Spleen (tissue), 11 donors: Measurements from ENCODE around the gene C3orf20. TPM values are rescaled to one million over a fixed set of nuclear protein-coding genes. Genes with fewer than 3 reads are reported as not detected.

ENCODE experiments used
- DNase-seq: peaks from one replicate; pipeline ENCODE4 v3.0.0-alpha.2; 2020
- H3K27ac ChIP-seq, 8 donors: fragments of 200-600 bp; sonication (generic) in 7 of 8; 1 replicate in 4 of 8; 2 replicates in 4 of 8; pipeline versions ENCODE4 v1.5.0 to v1.8.0; 2016 to 2021; ENCODE audit warnings: inconsistent platforms in 4 of 8, mild to moderate bottlenecking in 4 of 8, moderate library complexity in 1 of 8
- H3K27me3 ChIP-seq, 7 donors: fragments of 200-600 bp; sonication (generic) in 6 of 7; replicated peaks in 1 of 7; 1 replicate in 4 of 7; 2 replicates in 3 of 7; pipeline versions ENCODE4 v1.5.0 to v1.8.0; 2016 to 2021; ENCODE audit warnings: inconsistent platforms in 3 of 7, mild to moderate bottlenecking in 1 of 7
- H3K36me3 ChIP-seq, 6 donors: fragments of 200-600 bp; sonication (generic) in 5 of 6; 1 replicate in 4 of 6; 2 replicates in 2 of 6; pipeline versions ENCODE4 v1.5.0 to v1.8.0; 2016 to 2021; ENCODE audit warnings: inconsistent platforms in 2 of 6
- H3K4me1 ChIP-seq, 6 donors: fragments of 200-600 bp; sonication (generic) in 5 of 6; 1 replicate in 3 of 6; 2 replicates in 3 of 6; pipeline versions ENCODE4 v1.5.0 to v1.8.0; 2016 to 2021; ENCODE audit warnings: inconsistent platforms in 3 of 6
- H3K4me3 ChIP-seq, 8 donors: fragments of 200-600 bp; sonication (generic) in 7 of 8; 1 replicate in 4 of 8; 2 replicates in 4 of 8; pipeline versions ENCODE4 v1.5.0 to v1.8.0; 2016 to 2021; ENCODE audit warnings: inconsistent platforms in 4 of 8, mild to moderate bottlenecking in 4 of 8, moderate library complexity in 2 of 8
- H3K9me3 ChIP-seq, 8 donors: fragments of 200-600 bp; sonication (generic) in 7 of 8; 1 replicate in 4 of 8; 2 replicates in 4 of 8; pipeline versions ENCODE4 v1.5.0 to v1.8.0; 2016 to 2021; ENCODE audit warnings: inconsistent platforms in 4 of 8
- POLR2A ChIP-seq, 3 donors: fragments of 450-650 bp; IDR thresholded peaks; one replicate each; pipeline ENCODE4 v1.5.1; 2017; ENCODE audit warnings: antibody characterized with exemption in 3 of 3, mild to moderate bottlenecking in 1 of 3
- POLR2AphosphoS5 ChIP-seq, 3 donors: sonication (generic); formaldehyde crosslinking; IDR thresholded peaks; one replicate each; pipeline ENCODE4 v1.5.1; 2017; ENCODE audit warnings: antibody characterized with exemption in 3 of 3
- WGBS, 5 donors: extraction: QIAGEN DNeasy Blood & Tissue Kit in 3 of 5; methylation state at CpG; one replicate each; pipeline versions ENCODE4 v1.1.5 to v1.1.7; 2013 to 2018; 5-methylcytosine and 5-hydroxymethylcytosine counted together
- intact Hi-C: fragments of 100-400 bp; cut with DNase I; formaldehyde crosslinking; loops from one replicate; pipeline ENCODE4 v1.15.0; 2023; ENCODE audit warnings: low total_unique reads
- polyA plus RNA-seq, 3 donors: library from polyadenylated mRNA; stranded (reverse); fragments of 200-250 nt; gene quantifications; one replicate each; pipeline ENCODE4 v1.2.1, GENCODE V29; 2013
- total RNA-seq, 7 donors: library from RNA; depleted of rRNA in 3 of 7; stranded (reverse); fragments of >200 nt in 3 of 7; fragmentation: NEBNext Ultra II Directional in 4 of 7; extraction: Animal tissue kit (Norgen Biotek cat#: 25700) in 4 of 7; gene quantifications; one replicate each; pipeline versions ENCODE4 v1.1.0 to v1.2.1, GENCODE V29; 2016 to 2021
- TF ChIP-seq, protein P1 (sequence below), 11 experiments: fragments of 200-600 bp in 7 of 11; fragments of 450-650 bp in 4 of 11; sonication (generic) in 4 of 11; IDR thresholded peaks in 8 of 11; conservative IDR thresholded peaks in 3 of 11; 1 replicate in 7 of 11; 2 replicates in 4 of 11; pipeline versions ENCODE4 v1.4.0 to v1.8.0; 2016 to 2021; ENCODE audit warnings: antibody characterized with exemption in 11 of 11, inconsistent platforms in 4 of 11, mild to moderate bottlenecking in 1 of 11
- donor health status: healthy with polysubstance abuse.
- donor health status: DM: no; HTN: no; CAD: no; lungs with moderate emphysema.
- donor health status: DM: no; HTN: no; CAD: no.
- donor health status: Bipolar disorder and iron deficiency.
- donor health status: healthy.
- donor health status: DM: no; HTN: no; CAD: no.
- donor health status: DM: yes; HTN: yes; CAD: no.

The C3orf20 gene
- total and polyA plus RNA-seq, 10 donors = 0.17 to 1.1 (median 0.30) TPM; not detected in 3

GRCh38 chr3:14725013-14725412 lies 50.1 kb downstream of the C3orf20 start:
- Histone ChIP-seq H3K4me1 (peaks cover 0 to 7% (median 0%) of the 10 kb centered on the region in 6 donors), H3K36me3 (no peaks in the 10 kb centered on the region), H3K4me3 (no peak overlapping the region), H3K27me3 (no peaks in the 10 kb centered on the region), H3K9me3 (no peaks in the 10 kb centered on the region), H3K27ac (peak overlapping the region in 5 of 8 donors; percentile 12 to 69 (median 58))
- no peak for DNase-seq
- TF ChIP-seq, protein P1, sequence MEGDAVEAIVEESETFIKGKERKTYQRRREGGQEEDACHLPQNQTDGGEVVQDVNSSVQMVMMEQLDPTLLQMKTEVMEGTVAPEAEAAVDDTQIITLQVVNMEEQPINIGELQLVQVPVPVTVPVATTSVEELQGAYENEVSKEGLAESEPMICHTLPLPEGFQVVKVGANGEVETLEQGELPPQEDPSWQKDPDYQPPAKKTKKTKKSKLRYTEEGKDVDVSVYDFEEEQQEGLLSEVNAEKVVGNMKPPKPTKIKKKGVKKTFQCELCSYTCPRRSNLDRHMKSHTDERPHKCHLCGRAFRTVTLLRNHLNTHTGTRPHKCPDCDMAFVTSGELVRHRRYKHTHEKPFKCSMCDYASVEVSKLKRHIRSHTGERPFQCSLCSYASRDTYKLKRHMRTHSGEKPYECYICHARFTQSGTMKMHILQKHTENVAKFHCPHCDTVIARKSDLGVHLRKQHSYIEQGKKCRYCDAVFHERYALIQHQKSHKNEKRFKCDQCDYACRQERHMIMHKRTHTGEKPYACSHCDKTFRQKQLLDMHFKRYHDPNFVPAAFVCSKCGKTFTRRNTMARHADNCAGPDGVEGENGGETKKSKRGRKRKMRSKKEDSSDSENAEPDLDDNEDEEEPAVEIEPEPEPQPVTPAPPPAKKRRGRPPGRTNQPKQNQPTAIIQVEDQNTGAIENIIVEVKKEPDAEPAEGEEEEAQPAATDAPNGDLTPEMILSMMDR (IDR thresholded peaks at IDR 0.05 in 8 of 11, conservative IDR thresholded peaks at IDR 0.05 in 3 of 11) = no peak
- TF ChIP-seq POLR2AphosphoS5 (IDR thresholded peaks at IDR 0.05) (no peak), POLR2A (IDR thresholded peaks at IDR 0.05) (no peak)
- 69 to 90% (median 83%) methylated on average over 5 of the region's 5 CpGs for WGBS, 5 donors
- intact Hi-C loops = no loop called here

- Histone ChIP-seq H3K36me3 (no peaks in the 10 kb centered on the region), H3K27me3 (no peaks in the 10 kb centered on the region), H3K9me3 (no peaks in the 10 kb centered on the region), H3K27ac (peak overlapping the region in 5 of 8 donors; percentile 28 to 69 (median 58)), H3K4me3 (no peak overlapping the region), H3K4me1 (peaks cover 0 to 7% (median 0%) of the 10 kb centered on the region in 6 donors)
- no peak for TF ChIP-seq POLR2A (IDR thresholded peaks at IDR 0.05)
- TF ChIP-seq, protein P1 (IDR thresholded peaks at IDR 0.05 in 8 of 11, conservative IDR thresholded peaks at IDR 0.05 in 3 of 11) = no peak
- TF ChIP-seq POLR2AphosphoS5 (IDR thresholded peaks at IDR 0.05) = peak in 1 of 3 donors; percentile 66
- intact Hi-C loops = no loop called here
- WGBS, 5 donors = 66 to 78% (median 76%) methylated on average over 8 to 9 of the region's 9 CpGs
- no peak for DNase-seq
Measured at GRCh38 chr3:14725564-14726440, 50.9 kb downstream of the C3orf20 start.

- H3K27me3 ChIP-seq = no peaks in the 10 kb centered on the region
- 79 to 87% (median 83%) methylated on average over 6 of the region's 6 CpGs for WGBS, 5 donors
- intact Hi-C loops = no loop called here
- no peak for DNase-seq
- no peaks in the 10 kb centered on the region for H3K9me3 ChIP-seq
- no peak for TF ChIP-seq POLR2AphosphoS5 (IDR thresholded peaks at IDR 0.05)
- no peak for TF ChIP-seq POLR2A (IDR thresholded peaks at IDR 0.05)
- H3K36me3 ChIP-seq = no peaks in the 10 kb centered on the region
- peak overlapping the region in 5 of 8 donors; percentile 28 to 59 (median 50) for H3K27ac ChIP-seq
- no peak overlapping the region for H3K4me3 ChIP-seq
- H3K4me1 ChIP-seq = peaks cover 0 to 7% (median 0%) of the 10 kb centered on the region in 6 donors
Measured at GRCh38 chr3:14726441-14726780, 51.5 kb downstream of the C3orf20 start.

DNA sequence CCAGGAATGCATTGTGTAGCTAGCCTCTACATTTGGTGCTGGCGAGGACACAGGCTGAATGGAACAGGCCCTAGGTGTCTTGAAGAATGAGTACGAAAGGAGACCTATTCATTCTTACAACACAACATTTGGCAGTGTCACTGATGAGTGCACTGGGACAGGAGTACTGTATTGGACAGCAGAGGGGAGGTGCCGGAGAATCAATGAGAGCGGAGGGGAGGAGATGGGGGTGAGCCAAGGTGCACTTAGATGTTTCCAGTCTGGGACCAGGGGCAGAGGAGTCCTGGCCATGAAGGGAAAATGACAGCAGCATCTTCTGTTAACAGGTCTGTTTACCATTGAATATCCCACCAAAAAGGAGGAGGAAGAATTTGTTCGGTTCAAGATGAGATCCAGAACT lies 53.2 kb downstream of the C3orf20 start:
- no peaks in the 10 kb centered on the region for H3K9me3 ChIP-seq
- 95 to 98% (median 97%) methylated on average over 5 of the region's 5 CpGs for WGBS, 5 donors
- H3K27me3 ChIP-seq = no peaks in the 10 kb centered on the region
- H3K36me3 ChIP-seq = no peaks in the 10 kb centered on the region
- intact Hi-C loops = no loop called here
- no peak overlapping the region for H3K27ac ChIP-seq
- H3K4me1 ChIP-seq = peaks cover 0 to 7% (median 0%) of the 10 kb centered on the region in 6 donors
- DNase-seq = no peak
- TF ChIP-seq POLR2A (IDR thresholded peaks at IDR 0.05) = no peak
- no peak for TF ChIP-seq POLR2AphosphoS5 (IDR thresholded peaks at IDR 0.05)
- TF ChIP-seq, protein P1 (IDR thresholded peaks at IDR 0.05 in 8 of 11, conservative IDR thresholded peaks at IDR 0.05 in 3 of 11) = no peak
- H3K4me3 ChIP-seq = no peak overlapping the region
